Stimulated activated CD8-positive, alpha-beta memory T cell treated with anti-CD3 and anti-CD28 coated beads, Interleukin-15, amount 100 ng/mL, for 24 hours (primary cell): ENCODE data around the gene FOXK2.

ENCODE experiments used
- DNase-seq: peaks from one replicate; pipeline ENCODE4 v3.0.0-alpha.2; 2020; ENCODE audit warnings: low read depth

The FOXK2 gene

GRCh38 chr17:82590881-82591539 is 71.5 kb downstream of the FOXK2 start:
- no peak for DNase-seq

- no peak for DNase-seq
These were observed 72.8 kb downstream of the FOXK2 start for GRCh38 chr17:82592289-82592766.

DNA sequence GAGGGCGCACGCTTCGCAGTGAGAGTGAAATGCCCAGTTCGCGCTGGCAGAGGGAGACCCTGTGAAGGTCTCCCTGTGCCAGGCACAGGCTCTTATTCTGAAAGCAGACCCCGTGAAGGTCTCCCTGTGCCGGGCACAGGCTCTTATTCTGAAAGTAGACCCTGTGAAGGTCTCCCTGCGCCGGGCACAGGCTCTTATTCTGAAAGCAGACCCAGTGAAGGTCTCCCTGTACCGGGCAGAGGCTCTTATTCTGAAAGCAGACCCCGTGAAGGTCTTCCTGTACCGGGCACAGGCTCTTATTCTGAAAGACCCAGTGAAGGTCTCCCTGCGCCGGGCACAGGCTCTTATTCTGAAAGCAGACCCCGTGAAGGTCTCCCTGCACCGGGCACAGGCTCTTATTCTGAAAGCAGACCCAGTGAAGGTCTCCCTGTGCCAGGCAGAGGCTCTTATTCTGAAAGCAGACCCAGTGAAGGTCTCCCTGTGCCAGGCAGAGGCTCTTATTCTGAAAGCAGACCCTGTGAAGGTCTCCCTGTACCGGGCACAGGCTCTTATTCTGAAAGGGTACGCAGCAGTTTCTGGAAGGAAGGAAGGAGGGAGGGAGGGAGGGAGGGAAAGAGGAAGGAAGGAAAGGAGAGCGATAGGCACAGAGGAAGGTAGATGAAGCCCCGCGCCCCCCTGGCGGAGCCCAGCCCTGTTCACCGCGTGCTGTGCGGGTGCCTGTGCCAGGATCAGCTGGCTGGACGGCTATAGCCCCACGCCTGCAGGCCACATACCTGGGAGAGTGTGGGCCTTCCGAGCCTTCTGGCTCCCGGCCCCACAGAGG is 73.4 kb downstream of the FOXK2 start:
- no peak for DNase-seq

- DNase-seq, result no peak
These were observed 74.1 kb downstream of the FOXK2 start for GRCh38 chr17:82593590-82594087.

- DNase-seq, result no peak
These were observed 75.0 kb downstream of the FOXK2 start for GRCh38 chr17:82594571-82594970.

DNA sequence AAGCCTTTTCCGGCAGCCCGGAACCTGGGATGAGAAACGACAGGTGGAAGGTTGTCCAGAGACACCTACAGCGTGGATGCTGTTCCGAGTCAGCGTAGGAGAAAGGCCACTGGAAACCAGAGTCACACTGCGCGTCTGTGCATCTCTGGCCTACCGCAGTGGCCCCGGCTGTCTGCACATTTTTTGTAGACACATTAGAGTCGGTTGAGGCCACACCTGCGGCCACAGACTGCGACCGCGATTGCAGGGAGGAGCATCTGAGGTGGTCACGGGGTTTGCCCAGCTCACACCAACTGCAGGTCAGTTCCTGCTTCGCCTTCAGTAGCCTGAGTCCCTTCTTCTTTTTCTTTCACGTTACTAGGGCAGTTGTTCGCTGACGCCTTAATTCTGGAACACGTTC is 76.4 kb downstream of the FOXK2 start:
- DNase-seq, result no peak

GRCh38 chr17:82596296-82596695 is 76.8 kb downstream of the FOXK2 start:
- no peak for DNase-seq

DNA sequence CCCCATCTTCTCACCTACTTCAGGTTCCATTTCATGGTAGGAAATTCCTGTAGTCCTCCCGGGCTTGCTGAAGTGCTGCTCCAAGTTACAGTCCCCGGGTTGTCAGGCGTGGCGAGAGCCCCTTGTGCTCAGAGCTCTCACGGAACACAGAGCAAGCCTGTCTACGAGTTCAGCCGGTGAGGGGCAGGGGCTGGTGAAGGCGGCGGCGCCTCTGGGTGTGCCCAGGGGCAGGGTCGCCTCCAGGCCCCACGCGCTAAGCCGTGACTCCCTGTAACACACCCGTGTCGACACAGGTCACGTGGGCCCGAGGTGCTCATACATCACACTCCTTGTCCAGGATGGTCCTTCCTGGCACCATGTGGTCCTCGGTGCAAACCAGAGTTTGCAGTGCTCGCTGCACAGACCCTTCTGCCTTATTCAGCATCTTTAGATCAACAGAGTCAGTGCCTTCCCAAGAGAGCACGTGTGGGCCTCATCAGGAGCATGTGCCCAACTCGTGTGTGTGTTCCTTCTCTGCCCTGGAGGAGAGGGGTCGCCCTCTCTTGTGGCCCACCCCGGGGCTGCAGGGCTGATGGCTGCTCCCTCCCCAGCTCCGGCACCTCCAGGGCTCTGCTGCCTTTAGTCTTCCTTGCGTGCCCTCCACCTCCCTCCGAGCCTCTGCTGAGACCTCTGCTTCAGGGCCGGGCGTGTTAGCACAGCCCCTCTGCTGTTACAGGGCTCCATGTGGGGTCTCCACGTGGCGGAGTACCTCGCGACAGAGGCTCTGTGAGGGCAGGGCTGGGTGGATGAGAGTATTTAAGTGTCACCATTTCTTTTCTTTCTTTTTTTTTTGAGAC is 77.5 kb downstream of the FOXK2 start:
- DNase-seq, result no peak

DNA sequence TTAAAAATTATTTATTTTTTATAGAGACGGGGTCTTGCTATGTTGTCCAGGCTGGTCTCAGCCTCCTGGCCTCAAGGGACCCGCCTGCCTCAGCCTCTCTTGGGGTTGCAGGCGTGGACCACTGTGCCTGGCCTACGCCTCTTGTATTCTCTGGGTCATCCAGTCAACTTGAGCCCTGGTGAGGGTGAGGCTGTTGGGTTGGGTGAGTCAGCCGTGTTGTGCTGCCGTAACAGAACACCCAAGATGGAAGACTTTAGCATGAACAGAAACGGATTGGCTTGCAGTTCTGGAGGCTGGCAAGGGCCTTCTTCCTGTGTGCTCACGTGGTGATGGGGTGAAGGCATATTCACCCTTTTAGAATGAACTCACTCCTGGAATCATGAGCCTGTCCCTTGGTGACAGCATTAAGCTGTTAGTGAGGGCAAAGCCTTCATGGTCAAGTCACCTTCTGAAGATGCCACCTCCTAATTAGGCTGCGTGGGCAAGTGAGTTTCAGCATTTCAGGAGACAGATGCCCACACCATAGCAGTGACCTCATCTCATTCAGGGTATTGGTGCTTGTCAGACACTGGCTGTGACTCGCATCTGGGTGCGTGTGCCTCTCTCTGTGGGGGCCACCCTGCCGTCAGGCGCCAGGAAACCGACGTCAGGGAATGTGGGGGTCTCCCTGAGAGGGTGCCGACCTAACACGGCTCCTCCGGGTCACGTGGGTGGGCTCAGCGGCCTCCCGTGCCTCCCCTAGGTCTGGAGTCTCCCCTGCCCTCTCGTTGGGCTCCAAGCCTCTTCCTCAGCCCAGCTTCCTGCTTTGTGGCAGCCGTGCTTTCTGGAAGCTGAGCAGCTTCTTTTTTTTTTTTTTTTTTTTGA is 79.0 kb downstream of the FOXK2 start:
- DNase-seq, result no peak

DNA sequence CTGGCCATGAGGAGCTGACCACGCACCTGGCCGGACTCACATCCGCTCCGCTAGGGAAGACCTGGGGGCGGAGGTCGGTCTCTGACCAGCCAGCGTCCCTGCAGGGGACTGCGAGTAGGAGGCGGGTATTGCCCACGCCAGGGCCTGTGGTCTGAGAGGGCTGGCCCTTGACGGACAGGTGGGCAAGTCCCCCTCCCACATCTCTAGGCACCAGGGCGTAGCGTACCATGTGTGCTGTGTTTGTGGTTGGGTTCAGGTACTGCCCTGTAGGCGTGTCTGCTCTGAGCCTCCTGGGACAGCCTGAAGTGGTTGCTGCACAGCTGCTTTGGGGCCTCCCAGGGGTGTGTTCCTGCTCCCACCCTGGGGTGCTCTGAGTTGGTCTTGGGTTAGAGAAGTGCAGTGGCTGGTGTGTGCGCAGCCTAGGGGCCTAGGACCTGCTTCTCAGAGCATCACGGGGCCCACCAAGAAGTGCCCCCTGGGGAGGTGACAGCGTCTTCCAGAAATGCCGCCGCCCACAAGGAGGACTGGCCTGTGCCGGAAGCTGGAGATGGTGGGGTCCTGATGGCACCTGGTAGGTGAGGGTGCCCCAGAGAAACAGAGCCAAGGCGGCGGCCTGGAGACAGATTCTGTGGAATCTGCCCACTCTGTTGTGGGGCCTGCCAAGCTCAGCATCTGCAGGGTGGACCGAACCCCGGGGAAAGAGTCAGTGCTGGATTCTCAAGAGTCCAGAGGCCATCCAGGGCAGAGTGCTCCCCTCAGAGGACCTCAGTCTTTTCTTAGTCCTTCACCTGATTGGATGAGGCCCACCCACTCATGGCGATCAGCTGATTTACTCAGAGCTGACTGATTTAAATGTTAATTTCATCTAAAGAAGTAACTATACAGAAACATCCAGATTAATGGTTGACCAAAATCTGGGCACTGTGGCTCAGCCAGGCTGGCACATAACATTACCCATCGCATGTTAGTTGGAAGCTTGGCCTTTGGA is 80.4 kb downstream of the FOXK2 start:
- no peak for DNase-seq

DNA sequence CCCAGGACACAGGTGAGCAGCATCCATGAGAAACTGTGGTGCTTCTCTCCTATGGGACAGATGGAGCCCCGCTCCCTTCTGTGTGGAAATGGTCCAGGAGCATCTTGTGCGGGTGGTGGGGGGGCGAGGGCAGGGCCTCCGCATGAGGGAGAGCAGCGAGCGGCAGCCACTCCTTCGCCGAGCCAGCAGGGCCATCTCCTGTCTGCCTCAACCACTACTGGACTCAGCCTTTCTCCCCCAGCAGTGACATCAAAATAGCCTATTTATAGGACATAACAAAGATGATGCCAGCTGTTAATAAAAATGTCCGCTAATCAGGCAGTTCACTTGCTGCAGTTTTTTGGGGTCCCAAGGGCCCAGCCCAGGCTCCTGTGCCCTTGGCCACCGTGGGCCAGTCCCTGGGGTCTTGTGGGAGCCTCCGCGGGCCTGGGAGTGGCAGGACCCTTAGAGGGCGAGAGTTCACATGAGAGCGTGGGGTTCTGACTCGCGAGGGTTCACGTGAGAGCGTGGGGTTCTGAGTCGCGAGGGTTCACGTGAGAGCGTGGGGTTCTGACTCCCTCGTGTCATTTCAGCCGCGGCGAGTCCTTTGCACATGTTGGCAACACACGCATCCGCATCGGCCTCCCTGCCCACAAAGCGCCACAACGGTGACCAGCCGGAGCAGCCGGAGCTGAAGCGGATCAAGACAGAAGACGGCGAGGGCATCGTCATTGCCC is 81.4 kb downstream of the FOXK2 start:
- DNase-seq, result no peak

- no peak for DNase-seq
These were observed 82.0 kb downstream of the FOXK2 start for GRCh38 chr17:82601447-82602000.

DNA sequence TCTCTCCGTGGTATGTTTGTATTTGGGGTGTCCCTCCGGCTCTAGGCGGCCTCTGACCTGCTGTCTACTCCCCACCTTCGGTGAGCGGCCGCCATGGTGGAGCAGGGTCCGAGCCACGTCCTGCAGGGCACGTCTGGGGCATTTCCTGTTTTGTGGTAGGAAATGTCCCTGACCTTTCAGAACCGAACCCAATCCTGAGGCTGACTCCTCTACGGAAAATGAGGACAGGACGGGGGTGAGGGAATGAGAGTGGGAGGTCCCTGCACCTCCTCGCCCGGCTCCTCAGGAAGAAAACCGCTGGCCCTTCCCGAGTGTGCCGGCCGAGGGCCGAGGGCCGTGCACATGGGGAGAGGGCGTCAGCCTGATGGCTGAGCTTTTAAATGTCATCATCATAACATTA is 83.0 kb downstream of the FOXK2 start:
- no peak for DNase-seq

- no peak for DNase-seq
These were observed 83.6 kb downstream of the FOXK2 start for GRCh38 chr17:82602986-82603710.

DNA sequence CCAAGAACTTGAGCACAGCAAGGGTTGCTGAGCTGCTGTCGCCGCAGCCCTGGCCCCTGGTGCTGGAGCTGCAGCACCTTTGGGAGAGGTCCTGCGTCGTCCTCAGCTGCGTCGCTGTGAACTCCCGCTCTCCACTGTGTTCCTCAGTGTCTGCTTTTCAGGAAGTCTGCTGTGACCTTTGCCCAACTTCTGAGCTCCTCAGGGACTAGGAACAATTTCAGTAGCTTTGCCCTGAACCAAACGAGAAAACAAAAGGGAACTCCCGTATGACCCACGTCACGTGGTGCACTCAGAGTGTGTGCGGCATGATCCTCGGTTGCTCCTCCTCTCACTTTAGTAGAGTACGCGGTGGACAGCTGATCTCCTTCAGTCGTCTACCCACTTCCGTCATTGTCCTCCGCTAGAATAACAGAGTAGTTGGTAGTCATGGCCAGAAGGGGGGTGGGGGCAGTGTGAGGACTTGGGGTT is 84.5 kb downstream of the FOXK2 start:
- no peak for DNase-seq

GRCh38 chr17:82604532-82604931 is 85.0 kb downstream of the FOXK2 start:
- no peak for DNase-seq

DNA sequence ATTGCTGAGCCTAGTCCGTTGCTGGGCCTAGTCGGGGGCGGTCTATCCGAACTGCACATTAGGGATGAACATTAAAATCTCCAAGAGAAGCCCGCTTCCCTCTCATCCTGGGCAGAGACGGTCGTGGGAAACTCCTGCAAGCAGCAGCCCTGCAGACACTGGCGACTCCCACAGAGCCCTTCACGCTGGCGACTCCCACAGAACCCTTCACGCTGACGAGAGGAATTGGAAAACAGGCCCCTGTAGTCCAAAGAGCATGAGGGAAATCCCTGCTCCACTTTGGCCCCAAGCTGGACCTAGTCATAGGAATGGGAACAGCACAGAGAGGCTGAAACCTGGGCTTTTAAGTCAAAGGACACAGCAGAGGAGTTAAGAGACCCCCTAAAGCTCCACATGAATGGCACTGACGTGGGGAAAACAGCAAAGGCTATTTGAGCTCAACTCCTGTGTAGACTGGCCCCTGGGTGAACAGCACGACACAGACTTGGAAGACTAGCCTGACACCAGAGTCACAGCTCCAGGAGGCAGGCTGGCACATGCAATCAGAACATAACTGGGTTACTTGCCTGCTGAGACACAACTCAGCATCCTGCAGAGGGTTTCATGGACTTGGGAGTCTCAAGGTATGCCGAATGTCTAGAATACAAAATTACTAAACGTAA is 86.5 kb downstream of the FOXK2 start:
- no peak for DNase-seq

DNA sequence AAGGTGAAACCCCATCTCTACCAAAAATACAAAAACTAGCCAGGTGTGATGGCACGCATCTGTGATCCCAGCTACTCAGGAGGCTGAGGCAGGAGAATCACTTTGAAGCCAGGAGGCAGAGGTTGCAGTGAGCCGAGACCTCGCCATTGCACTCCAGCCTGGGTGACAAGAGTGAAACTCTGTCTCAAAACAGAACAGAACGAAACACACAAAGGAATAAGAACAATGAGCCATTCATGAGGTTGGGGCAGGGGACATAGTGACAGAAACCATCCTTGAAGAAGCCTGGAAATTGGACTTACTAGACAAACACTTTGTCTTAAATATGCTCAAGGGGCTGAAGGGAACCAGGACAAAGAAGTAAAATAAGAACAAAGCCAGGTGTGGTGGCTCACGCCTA is 89.3 kb downstream of the FOXK2 start:
- no peak for DNase-seq
